K562 (cell line): ENCODE measurements around the gene GIPC3. TPM values are rescaled to one million over a fixed set of nuclear protein-coding genes. Genes with fewer than 3 reads are reported as not detected.

Source experiments
- ATAC-seq: fragments of 200-7000 bp; cut with Tn5 transposase; 3 replicates; pipeline ENCODE4 v1.9.1; 2020; ENCODE audit warnings: moderate library complexity
- BruUV-seq: library from RNA; stranded (reverse); fragments of 400-500 nt; replicated peaks from 2 replicates; lab custom pipeline; 2021; lab: Mats Ljungman, UMichigan
- CTCF ChIA-PET: fragments of 300-600 bp; formaldehyde crosslinking; extraction: SDS; loops from one replicate; lab custom pipeline; 2021; ENCODE audit warnings: low intra/inter-chr PET ratio; lab: Yijun Ruan, JAX
- POLR2A ChIA-PET: fragments of 300-600, 350-650 bp; sonication (Branson Sonifier 250); formaldehyde crosslinking; extraction: SDS; loops from one replicate; lab custom pipeline; 2021; ENCODE audit warnings: antibody characterized with exemption, inconsistent platforms; lab: Yijun Ruan, JAX
- DNase-seq, 4 experiments: peaks; one replicate each; pipeline versions ENCODE4 v3.0.0 to v3.0.0-alpha.2; 2011 to 2018; ENCODE audit warnings: low spot score in 3 of 4, mixed read lengths in 3 of 4; ENCODE audit errors: extremely low read depth in 1 of 4
- FAIRE-seq: peaks from 2 replicates; lab custom pipeline; 2011; peaks lifted over from hg19 to GRCh38; lab: Jason Lieb, UNC
- H2AFZ ChIP-seq: 2 replicates; pipeline ENCODE4 v1.6.0; 2011; ENCODE audit warnings: low read depth, low read length, control low read depth, inconsistent platforms
- H3K27ac ChIP-seq: fragments of 200-600 bp; 3 replicates; pipeline ENCODE4 v1.8.0; 2011; ENCODE audit warnings: low read depth, mild to moderate bottlenecking, control low read depth, inconsistent platforms, low read length, moderate library complexity, mixed read lengths; ENCODE audit errors: extremely low read depth
- H3K27me3 ChIP-seq, 2 experiments: fragments of 300-600 bp in 1 of 2; 2 replicates in 1 of 2; 3 replicates in 1 of 2; pipeline versions ENCODE4 v1.6.0 to v1.8.0; 2011; ENCODE audit warnings: inconsistent platforms in 2 of 2, low read length in 2 of 2, mild to moderate bottlenecking in 1 of 2, mixed read lengths in 1 of 2, moderate library complexity in 1 of 2; ENCODE audit not compliant: control insufficient read depth in 2 of 2, insufficient read depth in 2 of 2
- H3K36me3 ChIP-seq: fragments of 300-600 bp; 3 replicates; pipeline ENCODE4 v1.8.0; 2011; ENCODE audit warnings: mild to moderate bottlenecking, low read length, inconsistent platforms; ENCODE audit not compliant: control insufficient read depth, insufficient read depth
- H3K4me1 ChIP-seq, 2 experiments: fragments of 200-600 bp in 1 of 2; replicated peaks in 1 of 2; 2 replicates in 1 of 2; 3 replicates in 1 of 2; pipeline versions ENCODE4 v1.5.1 to v1.8.0; 2011; ENCODE audit warnings: inconsistent platforms in 2 of 2, low read length in 2 of 2, mild to moderate bottlenecking in 1 of 2, mixed read lengths in 1 of 2, moderate library complexity in 1 of 2; ENCODE audit not compliant: control insufficient read depth in 2 of 2, insufficient read depth in 2 of 2
- H3K4me2 ChIP-seq: 2 replicates; pipeline ENCODE4 v1.6.1; 2011; ENCODE audit warnings: low read length, control low read depth, inconsistent platforms, mixed read lengths; ENCODE audit not compliant: insufficient read depth
- H3K4me3 ChIP-seq: fragments of 200-600 bp; sonication (generic), shearing (Covaris generic); 2 replicates; pipeline ENCODE4 v1.5.1; 2016; ENCODE audit warnings: control low read depth, inconsistent platforms
- H3K79me2 ChIP-seq: fragments of 200-600 bp; 3 replicates; pipeline ENCODE4 v1.8.0; 2011; ENCODE audit warnings: low read length, inconsistent platforms; ENCODE audit not compliant: control insufficient read depth, insufficient read depth
- H3K9ac ChIP-seq, 2 experiments: 2 replicates each; pipeline versions ENCODE4 v1.6.0 to v1.6.1; 2011; ENCODE audit warnings: low read depth in 2 of 2, low read length in 2 of 2, control low read depth in 1 of 2, inconsistent platforms in 1 of 2, mild to moderate bottlenecking in 1 of 2, mixed read lengths in 1 of 2; ENCODE audit not compliant: insufficient read depth in 1 of 2
- H3K9me1 ChIP-seq: one replicate; pipeline ENCODE4 v1.6.0; 2011; ENCODE audit warnings: inconsistent platforms, mild to moderate bottlenecking, low read length, moderate library complexity; ENCODE audit not compliant: control insufficient read depth, insufficient read depth
- H3K9me3 ChIP-seq: replicated peaks from 2 replicates; pipeline ENCODE4 v1.5.1; 2011; ENCODE audit warnings: low read depth, low read length, inconsistent platforms; ENCODE audit not compliant: control insufficient read depth, insufficient read depth
- H4K20me1 ChIP-seq: replicated peaks from 2 replicates; pipeline ENCODE4 v1.6.1; 2011; ENCODE audit warnings: low read length, inconsistent platforms, mixed read lengths; ENCODE audit not compliant: control insufficient read depth, insufficient read depth
- MXD1 ChIP-seq: fragments of 250-450 bp; sonication (Bioruptor Pico); IDR thresholded peaks from 2 replicates; pipeline ENCODE4 v1.8.0; 2021; ENCODE audit warnings: borderline replicate concordance, mild to moderate bottlenecking, moderate library complexity; ENCODE audit not compliant: poor library complexity, severe bottlenecking
- NFIC ChIP-seq: fragments of 450-650 bp; IDR thresholded peaks from 2 replicates; pipeline ENCODE4 v1.6.1; 2017; ENCODE audit warnings: mild to moderate bottlenecking, inconsistent platforms
- POLR2AphosphoS2 ChIP-seq: IDR thresholded peaks from 2 replicates; pipeline ENCODE4 v1.6.1; 2012; ENCODE audit warnings: low read length, improper control_type of control experiment
- POLR2G ChIP-seq: fragments of 200-400 bp; formaldehyde crosslinking; IDR thresholded peaks from 2 replicates; pipeline ENCODE4 v1.6.1; 2017; ENCODE audit warnings: low read depth, mild to moderate bottlenecking, antibody characterized with exemption, low read length, moderate library complexity
- SUPT5H ChIP-seq: fragments of 450-650 bp; IDR thresholded peaks from 2 replicates; pipeline ENCODE4 v1.6.1; 2016
- ZBTB1 ChIP-seq: sonication (generic); formaldehyde crosslinking; IDR thresholded peaks from 2 replicates; pipeline ENCODE4 v1.8.1; 2023; ENCODE audit warnings: missing genetic modification reagents, low read depth, mild to moderate bottlenecking, borderline replicate concordance
- ZNF79 ChIP-seq: fragments of 250-450 bp; sonication (Bioruptor Pico); IDR thresholded peaks from 2 replicates; pipeline ENCODE4 v1.4.0; 2020; ENCODE audit warnings: low read depth, mild to moderate bottlenecking, moderate library complexity
- WGBS: fragments of 100-300 bp; shearing (Covaris generic); methylation state at CpG from one replicate; pipeline ENCODE4 v1.1.6; 2016; ENCODE audit warnings: low coverage, mixed read lengths; ENCODE audit not compliant: insufficient coverage; ENCODE audit errors: missing lambda C conversion rate; 5-methylcytosine and 5-hydroxymethylcytosine counted together
- in situ Hi-C: fragments of 300-500 bp; cut with MboI; formaldehyde crosslinking; loops from 4 replicates; pipeline ENCODE4 v1.15.0; 2018; ENCODE audit warnings: inconsistent platforms, mixed read lengths
- intact Hi-C: fragments of 100-400 bp; cut with micrococcal nuclease; formaldehyde crosslinking; loops from 2 replicates; pipeline ENCODE4 v1.14.2; 2022
- polyA plus RNA-seq, 8 experiments: library from polyadenylated mRNA; depleted of rRNA in 4 of 8; stranded (reverse) in 5 of 8; unstranded in 3 of 8; fragments of >200 nt; fragmentation: Nextera tagmentation in 2 of 8; fragmentation: Illumina TruSeq in 1 of 8; extraction: Ambion mirVana in 2 of 8; extraction: Trizol in 1 of 8; gene quantifications; 2 replicates each; pipeline versions ENCODE4 v1.2.1 to v1.2.3, GENCODE V29; 2011 to 2014; ENCODE audit warnings: inconsistent platforms in 1 of 8, missing spikeins in 1 of 8
- total RNA-seq, 7 experiments: library from RNA; depleted of rRNA in 6 of 7; stranded (reverse); fragments of >200 nt in 6 of 7; fragmentation: Illumina TruSeq in 2 of 7; extraction: Trizol in 2 of 7; gene quantifications; 2 replicates each; pipeline versions ENCODE4 v1.2.1 to v1.2.3, GENCODE V29; 2011 to 2021; ENCODE audit warnings: low replicate concordance in 1 of 7

GIPC3 gene
- total and polyA plus RNA-seq, 9 of the 15 experiments (the other 6 are each of a cell fraction or from before 2014, with no cell fraction given) = 0.03 to 3.6 (median 1.5) TPM; not detected in 1

DNA sequence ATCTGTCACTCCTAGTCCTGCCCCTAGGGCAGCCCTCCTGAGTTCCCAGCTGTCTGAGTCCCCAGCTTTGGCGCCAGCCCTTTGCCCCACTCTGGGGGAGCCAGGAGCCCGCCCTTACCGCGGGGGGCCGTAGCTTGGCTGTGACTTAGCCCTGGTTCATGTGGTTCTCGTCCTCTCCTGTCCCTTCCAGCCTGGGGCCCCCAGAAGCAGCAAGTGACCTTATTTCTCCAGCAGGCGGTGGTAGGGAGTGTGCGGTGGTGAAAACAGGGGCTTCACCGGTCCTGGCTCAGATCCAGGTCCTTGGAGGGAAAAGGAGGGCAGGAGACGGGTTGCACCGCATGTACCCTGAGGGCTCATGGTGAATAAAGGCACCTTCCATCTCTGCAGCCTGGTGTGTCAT is 7.9 kb downstream of the GIPC3 start:
- CTCF ChIA-PET = no interaction called here
- in situ Hi-C loops = no loop called here
- H3K27me3 ChIP-seq = no peaks in the 10 kb centered on the region
- H3K4me3 ChIP-seq = no peak overlapping the region
- no peak overlapping the region for H3K27ac ChIP-seq
- no peaks in the 10 kb centered on the region for H3K79me2 ChIP-seq
- H4K20me1 ChIP-seq = no peaks in the 10 kb centered on the region
- H3K4me2 ChIP-seq = no peak overlapping the region
- no TSS peak for BruUV-seq
- FAIRE-seq (no peak), DNase-seq (no peak)
- peaks cover 0 to 14% of the 10 kb centered on the region in 2 experiments; a peak in 1 of 5 replicates for H3K4me1 ChIP-seq
- no peak overlapping the region for H3K9ac ChIP-seq
- H3K9me1 ChIP-seq = no peaks in the 10 kb centered on the region
- peaks cover 6% of the 10 kb centered on the region; the same call in 1 of the 3 replicates for H3K36me3 ChIP-seq
- 77% methylated on average over 6 of the region's 11 CpGs for WGBS
- peak; percentile 74 for TF ChIP-seq NFIC
- 0 out of 2 replicates have a peak, but pooled peaks have one; percentile 27 for TF ChIP-seq SUPT5H
- TF ChIP-seq POLR2AphosphoS2 = peak; percentile 46; the same call in 1 of the 2 replicates
- no peak for TF ChIP-seq ZNF79 (CRISPR knock-in tag)
- no peak for TF ChIP-seq ZBTB1 (CRISPR knock-in tag)
- TF ChIP-seq MXD1 (CRISPR knock-in tag) = no peak
- TF ChIP-seq POLR2G = peak; percentile 69
- TF ChIP-seq, all 486 proteins: peak for 4
- POLR2A ChIA-PET = interaction anchor here (0.8 to 3.1 kb wide), 3 partner anchors 8 to 15 kb away, joined by 3 to 29 read pairs (median 6); partner anchors contain the start of genes GIPC3 and TBXA2R
- intact Hi-C loops = no loop called here
- Histone ChIP-seq H3K9me3 (peaks cover 14% of the 10 kb centered on the region), H2AFZ (no peak overlapping the region)
- ATAC-seq = no peak
